Aorta (tissue), 5 donors: Measurements from ENCODE around the gene MYO1E. TPM values are rescaled to one million over a fixed set of nuclear protein-coding genes. Genes with fewer than 3 reads are reported as not detected.

Experiments
- ATAC-seq: fragments of 200-7000 bp; cut with Tn5 transposase; one replicate; pipeline ENCODE4 v1.9.1; 2022; ENCODE audit warnings: moderate library complexity; ENCODE audit not compliant: low FRiP score
- DNase-seq, 2 donors: peaks; one replicate each; pipeline ENCODE4 v3.0.0-alpha.2; 2020
- H3K27ac ChIP-seq, 2 donors: one replicate each; pipeline ENCODE4 v1.5.1; 2013; ENCODE audit warnings: low read length in 2 of 2, mild to moderate bottlenecking in 2 of 2, moderate library complexity in 2 of 2, control low read depth in 1 of 2, inconsistent platforms in 1 of 2, low read depth in 1 of 2
- H3K27me3 ChIP-seq, 2 donors: one replicate each; pipeline ENCODE4 v1.6.1; 2013; ENCODE audit warnings: control low read depth in 1 of 2, low read length in 1 of 2, mild to moderate bottlenecking in 1 of 2, moderate library complexity in 1 of 2; ENCODE audit not compliant: insufficient read depth in 2 of 2, control insufficient read depth in 1 of 2
- H3K36me3 ChIP-seq, 2 donors: one replicate each; pipeline ENCODE4 v1.6.1; 2013; ENCODE audit warnings: control low read depth in 1 of 2, low read length in 1 of 2, mild to moderate bottlenecking in 1 of 2; ENCODE audit not compliant: insufficient read depth in 2 of 2, control insufficient read depth in 1 of 2
- H3K4me1 ChIP-seq, 2 donors: one replicate each; pipeline ENCODE4 v1.6.1; 2013; ENCODE audit warnings: low read length in 2 of 2, control low read depth in 1 of 2, mild to moderate bottlenecking in 1 of 2, moderate library complexity in 1 of 2; ENCODE audit not compliant: insufficient read depth in 2 of 2, control insufficient read depth in 1 of 2
- H3K4me3 ChIP-seq, 2 donors: one replicate each; pipeline ENCODE4 v1.5.1; 2013; ENCODE audit warnings: low read length in 2 of 2, control low read depth in 1 of 2, mild to moderate bottlenecking in 1 of 2
- H3K9me3 ChIP-seq: one replicate; pipeline ENCODE4 v1.6.1; 2013; ENCODE audit warnings: mild to moderate bottlenecking, low read length; ENCODE audit not compliant: control insufficient read depth
- WGBS, 2 donors: extraction: QIAGEN DNeasy Blood & Tissue Kit; methylation state at CpG; one replicate each; pipeline ENCODE4 v1.1.7; 2013; 5-methylcytosine and 5-hydroxymethylcytosine counted together
- intact Hi-C, 2 donors: fragments of 100-400 bp; cut with DNase I; formaldehyde crosslinking; loops; one replicate each; pipeline versions ENCODE4 v1.14.2 to v1.15.0; 2022
- polyA plus RNA-seq, 2 donors: library from polyadenylated mRNA; stranded (reverse); fragments of 200-250 nt; gene quantifications; one replicate each; pipeline ENCODE4 v1.2.3, GENCODE V29; 2013
- total RNA-seq, 2 donors: library from RNA; stranded (reverse); fragmentation: NEBNext Ultra II Directional; extraction: Animal tissue kit (Norgen Biotek cat#: 25700); gene quantifications; one replicate each; pipeline ENCODE4 v1.2.1, GENCODE V29; 2021
- donor health status: healthy with polysubstance abuse.
- donor health status: Bipolar disorder and iron deficiency.
- donor health status: DM: no; HTN: no; CAD: no.
- donor health status: DM: no; HTN: no; CAD: no.
- donor health status: DM: yes; HTN: yes; CAD: no.

MYO1E gene
- total and polyA plus RNA-seq, 4 donors = 44.6 to 225 (median 105) TPM

- intact Hi-C loops = no loop called here
- Histone ChIP-seq H3K27me3 (no peaks in the 10 kb centered on the region), H3K36me3 (no peaks in the 10 kb centered on the region), H3K4me3 (no peak overlapping the region), H3K27ac (no peak overlapping the region), H3K9me3 (no peaks in the 10 kb centered on the region), H3K4me1 (no peaks in the 10 kb centered on the region)
- ATAC-seq (no peak), DNase-seq (no peak)
- 65 to 70% methylated on average over 6 of the region's 6 CpGs for WGBS, 2 donors
Observed at GRCh38 chr15:59301527-59301926, 71.1 kb downstream of the MYO1E start.

GRCh38 chr15:59300618-59301139 is 72.0 kb downstream of the MYO1E start:
- 29 to 30% methylated on average over 6 of the region's 6 CpGs for WGBS, 2 donors

GRCh38 chr15:59299929-59300617 is 72.6 kb downstream of the MYO1E start:
- ATAC-seq (peak; percentile 84), DNase-seq (peak; percentile 80 to 88)
- H3K4me3 ChIP-seq = no peak overlapping the region
- H3K36me3 ChIP-seq = no peaks in the 10 kb centered on the region
- intact Hi-C loops = loop anchor here (5.0 kb wide), 2 partner anchors 53 to 72 kb away; partner anchors contain the start of gene MYO1E (in 2 of the 2)
- H3K4me1 ChIP-seq = peaks cover 0 to 3% of the 10 kb centered on the region in 2 donors
- H3K27me3 ChIP-seq = no peaks in the 10 kb centered on the region
- H3K9me3 ChIP-seq = no peaks in the 10 kb centered on the region
- peak overlapping the region in 1 of 2 donors; percentile 28 for H3K27ac ChIP-seq
- WGBS, 2 donors = 19% methylated on average over 9 of the region's 9 CpGs

More at GRCh38 chr15:59300618-59301139, 72.0 kb downstream of the MYO1E start:
- ATAC-seq = no peak
- peak in 1 of 2 donors; percentile 63 for DNase-seq
- Histone ChIP-seq H3K27ac (peak overlapping the region in 1 of 2 donors; percentile 28), H3K9me3 (no peaks in the 10 kb centered on the region), H3K4me1 (no peaks in the 10 kb centered on the region), H3K4me3 (no peak overlapping the region), H3K36me3 (no peaks in the 10 kb centered on the region), H3K27me3 (no peaks in the 10 kb centered on the region)
- intact Hi-C loops = no loop called here

GRCh38 chr15:59298854-59299250 is 73.8 kb downstream of the MYO1E start:
- no peak for ATAC-seq
- Histone ChIP-seq H3K4me1 (peaks cover 4 to 6% of the 10 kb centered on the region in 2 donors), H3K9me3 (no peaks in the 10 kb centered on the region), H3K4me3 (no peak overlapping the region), H3K27me3 (no peaks in the 10 kb centered on the region), H3K27ac (no peak overlapping the region), H3K36me3 (no peaks in the 10 kb centered on the region)
- intact Hi-C loops = loop anchor here (5.0 kb wide), 2 partner anchors 52 to 73 kb away; partner anchors contain the start of gene MYO1E (in 2 of the 2)
- DNase-seq = no peak
- 89 to 91% methylated on average over 3 of the region's 3 CpGs for WGBS, 2 donors

GRCh38 chr15:59298225-59298853 is 74.3 kb downstream of the MYO1E start:
- H3K4me1 ChIP-seq = peaks cover 4 to 6% of the 10 kb centered on the region in 2 donors
- H3K36me3 ChIP-seq = no peaks in the 10 kb centered on the region
- DNase-seq = no peak
- H3K9me3 ChIP-seq = no peaks in the 10 kb centered on the region
- no peaks in the 10 kb centered on the region for H3K27me3 ChIP-seq
- no peak overlapping the region for H3K27ac ChIP-seq
- intact Hi-C loops = loop anchor here (5.0 kb wide), 2 partner anchors 51 to 74 kb away; partner anchors contain the start of gene MYO1E (in 2 of the 2)
- WGBS, 2 donors = 97% methylated on average over 8 of the region's 8 CpGs
- no peak for ATAC-seq
- no peak overlapping the region for H3K4me3 ChIP-seq

- H3K9me3 ChIP-seq = no peaks in the 10 kb centered on the region
- ATAC-seq = peak; percentile 26
- H3K27me3 ChIP-seq = no peaks in the 10 kb centered on the region
- intact Hi-C loops = loop anchor here (5.0 kb wide), 2 partner anchors 49 to 76 kb away; partner anchors contain the start of gene MYO1E (in 2 of the 2)
- H3K4me3 ChIP-seq = no peak overlapping the region
- WGBS, 2 donors = 27 to 32% methylated on average over 6 of the region's 6 CpGs
- peaks cover 4 to 6% of the 10 kb centered on the region in 2 donors for H3K4me1 ChIP-seq
- H3K27ac ChIP-seq = peak overlapping the region; percentile 95 to 97
- H3K36me3 ChIP-seq = no peaks in the 10 kb centered on the region
- DNase-seq = no peak
Observed at GRCh38 chr15:59296181-59296617, 76.5 kb downstream of the MYO1E start.

GRCh38 chr15:59295261-59296001 is 77.2 kb downstream of the MYO1E start:
- ATAC-seq = peak; percentile 66
- Histone ChIP-seq H3K4me1 (peaks cover 4 to 7% of the 10 kb centered on the region in 2 donors), H3K4me3 (no peak overlapping the region), H3K36me3 (no peaks in the 10 kb centered on the region), H3K27ac (peak overlapping the region; percentile 95 to 97), H3K27me3 (no peaks in the 10 kb centered on the region), H3K9me3 (no peaks in the 10 kb centered on the region)
- intact Hi-C loops = loop anchor here (5.0 kb wide), 2 partner anchors 48 to 77 kb away; partner anchors contain the start of gene MYO1E (in 2 of the 2)
- DNase-seq = no peak
- 24% methylated on average over 17 of the region's 17 CpGs for WGBS, 2 donors

- H3K4me3 ChIP-seq = no peak overlapping the region
Observed at GRCh38 chr15:59294574-59295260, 78.0 kb downstream of the MYO1E start.

More at GRCh38 chr15:59294574-59295260, 78.0 kb downstream of the MYO1E start:
- H3K36me3 ChIP-seq = no peaks in the 10 kb centered on the region
- ATAC-seq (peak; percentile 6), DNase-seq (no peak)
- peak overlapping the region; percentile 95 to 97 for H3K27ac ChIP-seq
- 79 to 80% methylated on average over 3 of the region's 3 CpGs for WGBS, 2 donors
- intact Hi-C loops = loop anchor here (5.0 kb wide), 2 partner anchors 47 to 78 kb away; partner anchors contain the start of gene MYO1E (in 2 of the 2)
- H3K9me3 ChIP-seq = no peaks in the 10 kb centered on the region
- no peaks in the 10 kb centered on the region for H3K27me3 ChIP-seq
- H3K4me1 ChIP-seq = peaks cover 8 to 12% of the 10 kb centered on the region in 2 donors
